Lung (tissue), 12 donors: ENCODE measurements around the gene UBE2H. TPM values are rescaled to one million over a fixed set of nuclear protein-coding genes. Genes with fewer than 3 reads are reported as not detected.

Source experiments
- ATAC-seq: fragments of 200-7000 bp; cut with Tn5 transposase; one replicate; pipeline ENCODE4 v1.9.1; 2020; ENCODE audit warnings: moderate number of reproducible peaks; ENCODE audit not compliant: insufficient read depth, low FRiP score
- DNase-seq, 3 donors: peaks; one replicate each; pipeline ENCODE4 v3.0.0-alpha.2; 2013 to 2017
- H3K27ac ChIP-seq, 2 donors: one replicate each; pipeline ENCODE4 v1.5.1; 2013; ENCODE audit warnings: mild to moderate bottlenecking in 2 of 2, moderate library complexity in 2 of 2, control low read depth in 1 of 2, inconsistent platforms in 1 of 2, low read depth in 1 of 2, low read length in 1 of 2
- H3K27me3 ChIP-seq, 3 donors: one replicate each; pipeline ENCODE4 v1.5.1; 2013; ENCODE audit warnings: low read length in 2 of 3; ENCODE audit not compliant: control insufficient read depth in 3 of 3, insufficient read depth in 3 of 3
- H3K36me3 ChIP-seq, 4 donors: one replicate each; pipeline ENCODE4 v1.5.1; 2013; ENCODE audit warnings: low read length in 4 of 4, mild to moderate bottlenecking in 1 of 4, moderate library complexity in 1 of 4; ENCODE audit not compliant: control insufficient read depth in 4 of 4, insufficient read depth in 4 of 4
- H3K4me1 ChIP-seq, 5 donors: one replicate each; pipeline ENCODE4 v1.5.1; 2013; ENCODE audit warnings: low read length in 5 of 5, mild to moderate bottlenecking in 2 of 5, moderate library complexity in 1 of 5; ENCODE audit not compliant: control insufficient read depth in 5 of 5, insufficient read depth in 5 of 5
- H3K4me3 ChIP-seq: one replicate; pipeline ENCODE4 v1.5.1; 2013; ENCODE audit warnings: mild to moderate bottlenecking, control low read depth, moderate library complexity
- H3K9ac ChIP-seq, 2 donors: one replicate each; pipeline ENCODE4 v1.5.1; 2013; ENCODE audit warnings: low read length in 2 of 2, control low read depth in 1 of 2; ENCODE audit not compliant: insufficient read depth in 1 of 2
- H3K9me3 ChIP-seq, 4 donors: one replicate each; pipeline ENCODE4 v1.5.1; 2013; ENCODE audit warnings: low read length in 3 of 4, mild to moderate bottlenecking in 1 of 4, moderate library complexity in 1 of 4; ENCODE audit not compliant: control insufficient read depth in 4 of 4, insufficient read depth in 3 of 4
- WGBS, 2 donors: extraction: QIAGEN DNeasy Blood & Tissue Kit; methylation state at CpG; one replicate each; pipeline ENCODE4 v1.1.7; 2013; 5-methylcytosine and 5-hydroxymethylcytosine counted together
- polyA plus RNA-seq, 2 donors: library from polyadenylated mRNA; stranded (reverse); fragments of 200-250 nt; gene quantifications; one replicate each; pipeline ENCODE4 v1.2.1, GENCODE V29; 2013
- total RNA-seq, 2 donors: library from RNA; depleted of rRNA in 1 of 2; stranded (reverse); fragments of >200 nt in 1 of 2; gene quantifications; one replicate each; pipeline ENCODE4 v1.2.1, GENCODE V29; 2014 to 2021
- TF ChIP-seq, protein P1 (sequence below): IDR thresholded peaks from 2 replicates; pipeline ENCODE4 v1.5.1; 2012; ENCODE audit warnings: mild to moderate bottlenecking; ENCODE audit errors: control extremely low read depth, extremely low read depth
- donor health status: control.
- donor health status: control.
- donor health status: Bipolar disorder and iron deficiency.
- donor health status: healthy.
- donor health status: DM: yes; HTN: yes; CAD: no.

Gene UBE2H
- total and polyA plus RNA-seq, 4 donors = 23.0 to 102 (median 49.7) TPM

DNA sequence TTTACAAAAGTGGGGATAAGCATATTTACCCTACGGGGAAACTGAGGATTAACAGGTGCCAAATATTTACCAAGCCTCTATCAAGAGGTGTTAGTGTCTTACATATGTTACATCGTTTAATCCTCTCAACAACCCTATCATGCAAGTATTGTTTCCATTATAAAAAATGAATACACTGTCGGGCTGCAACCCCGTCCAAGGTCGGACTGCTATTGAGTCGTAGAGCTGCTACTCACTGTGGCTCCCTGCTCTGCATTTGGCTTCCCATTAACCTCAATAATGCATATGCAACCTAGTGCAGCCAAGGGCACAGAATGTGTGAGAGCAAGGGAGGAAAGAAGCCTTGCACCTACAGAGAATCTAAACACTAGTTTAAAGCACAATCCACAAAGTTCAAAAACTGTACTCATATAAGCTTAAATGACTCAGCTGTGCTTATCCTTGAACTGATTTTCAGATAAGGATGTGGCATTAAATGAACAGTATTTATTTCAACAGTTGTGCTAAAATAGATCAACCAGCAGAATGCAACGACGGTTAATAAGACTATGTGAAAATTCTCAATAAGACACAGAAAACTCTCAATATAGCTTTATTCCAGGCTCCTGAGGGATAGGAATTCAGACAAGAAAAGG is 49.9 kb downstream of the UBE2H start:
- TF ChIP-seq, protein P1, sequence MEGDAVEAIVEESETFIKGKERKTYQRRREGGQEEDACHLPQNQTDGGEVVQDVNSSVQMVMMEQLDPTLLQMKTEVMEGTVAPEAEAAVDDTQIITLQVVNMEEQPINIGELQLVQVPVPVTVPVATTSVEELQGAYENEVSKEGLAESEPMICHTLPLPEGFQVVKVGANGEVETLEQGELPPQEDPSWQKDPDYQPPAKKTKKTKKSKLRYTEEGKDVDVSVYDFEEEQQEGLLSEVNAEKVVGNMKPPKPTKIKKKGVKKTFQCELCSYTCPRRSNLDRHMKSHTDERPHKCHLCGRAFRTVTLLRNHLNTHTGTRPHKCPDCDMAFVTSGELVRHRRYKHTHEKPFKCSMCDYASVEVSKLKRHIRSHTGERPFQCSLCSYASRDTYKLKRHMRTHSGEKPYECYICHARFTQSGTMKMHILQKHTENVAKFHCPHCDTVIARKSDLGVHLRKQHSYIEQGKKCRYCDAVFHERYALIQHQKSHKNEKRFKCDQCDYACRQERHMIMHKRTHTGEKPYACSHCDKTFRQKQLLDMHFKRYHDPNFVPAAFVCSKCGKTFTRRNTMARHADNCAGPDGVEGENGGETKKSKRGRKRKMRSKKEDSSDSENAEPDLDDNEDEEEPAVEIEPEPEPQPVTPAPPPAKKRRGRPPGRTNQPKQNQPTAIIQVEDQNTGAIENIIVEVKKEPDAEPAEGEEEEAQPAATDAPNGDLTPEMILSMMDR = no peak
- no peak overlapping the region for H3K4me3 ChIP-seq
- no peaks in the 10 kb centered on the region for H3K9me3 ChIP-seq
- H3K36me3 ChIP-seq = peaks cover 2 to 6% (median 4%) of the 10 kb centered on the region in 4 donors
- peaks cover 0 to 31% (median 5%) of the 10 kb centered on the region in 5 donors for H3K4me1 ChIP-seq
- H3K9ac ChIP-seq = no peak overlapping the region
- ATAC-seq = no peak
- 92 to 94% methylated on average over 8 of the region's 8 CpGs for WGBS, 2 donors
- no peak overlapping the region for H3K27ac ChIP-seq
- DNase-seq = no peak
- no peaks in the 10 kb centered on the region for H3K27me3 ChIP-seq

DNA sequence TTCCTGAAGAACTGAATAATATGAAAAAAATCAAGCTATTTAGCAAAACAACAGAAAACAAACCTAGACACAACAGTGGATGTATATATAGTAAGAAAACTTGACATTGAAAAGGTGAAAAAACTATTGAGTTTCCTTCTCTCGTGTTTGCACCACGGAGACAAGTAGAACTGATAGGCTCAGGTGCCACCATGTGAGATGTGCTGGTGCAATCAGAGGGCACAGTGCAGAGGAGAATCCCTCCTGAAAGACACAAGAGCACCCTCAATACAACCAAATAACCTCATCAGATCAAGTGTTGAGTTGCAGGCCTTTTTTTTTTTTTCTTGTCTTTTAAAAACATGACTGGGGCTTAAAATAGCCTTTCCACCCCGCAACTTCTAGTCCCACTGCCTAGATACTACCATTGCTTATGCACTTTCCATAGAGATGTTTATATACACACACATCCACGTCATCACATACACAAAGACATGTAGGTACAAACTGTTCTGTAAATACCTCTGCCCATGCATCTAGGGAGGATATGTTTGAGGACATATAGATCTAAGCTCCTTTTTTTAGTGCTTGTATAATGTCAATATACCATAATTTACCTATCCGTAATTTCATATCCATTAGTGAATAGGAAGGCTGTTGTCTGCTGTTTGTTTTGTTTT is 54.1 kb downstream of the UBE2H start:
- DNase-seq (no peak), ATAC-seq (no peak)
- H3K4me1 ChIP-seq = peaks cover 0 to 11% (median 0%) of the 10 kb centered on the region in 5 donors
- no peaks in the 10 kb centered on the region for H3K9me3 ChIP-seq
- H3K4me3 ChIP-seq = no peak overlapping the region
- 84 to 86% methylated on average over 5 of the region's 5 CpGs for WGBS, 2 donors
- peaks cover 0 to 8% (median 7%) of the 10 kb centered on the region in 4 donors for H3K36me3 ChIP-seq
- no peaks in the 10 kb centered on the region for H3K27me3 ChIP-seq
- TF ChIP-seq, protein P1 = no peak
- H3K27ac ChIP-seq = no peak overlapping the region
- no peak overlapping the region for H3K9ac ChIP-seq

DNA sequence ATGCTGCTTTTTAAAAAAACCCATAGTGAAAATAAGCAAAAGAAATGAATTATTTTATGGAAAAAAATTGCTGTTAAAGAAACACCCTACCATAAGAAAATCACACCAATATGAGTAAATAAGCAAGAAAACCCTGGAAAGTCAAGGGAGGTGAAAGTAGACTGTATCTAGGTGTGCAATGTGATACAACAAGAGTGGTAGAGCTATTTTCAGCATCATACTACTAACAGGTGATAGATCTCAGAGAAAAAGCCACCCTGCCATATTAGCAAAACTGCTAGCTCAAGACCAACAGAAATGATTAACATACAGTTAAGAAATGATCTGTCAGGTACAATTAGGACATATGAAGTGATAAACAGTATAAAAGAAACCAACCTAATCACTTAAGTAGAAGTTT is 54.8 kb downstream of the UBE2H start:
- TF ChIP-seq, protein P1 = no peak
- peaks cover 0 to 8% (median 7%) of the 10 kb centered on the region in 4 donors for H3K36me3 ChIP-seq
- H3K9me3 ChIP-seq = no peaks in the 10 kb centered on the region
- H3K27me3 ChIP-seq = no peaks in the 10 kb centered on the region
- DNase-seq = no peak
- peaks cover 0 to 7% (median 0%) of the 10 kb centered on the region in 5 donors for H3K4me1 ChIP-seq
- no peak for ATAC-seq
- no peak overlapping the region for H3K9ac ChIP-seq
- no peak overlapping the region for H3K4me3 ChIP-seq
- H3K27ac ChIP-seq = no peak overlapping the region
